DND-41 (cell line): Measurements from ENCODE around the gene TEX44.
A peak's percentile ranks its signal among the peaks of the same experiment; 100 is the strongest.

Experiments used
- ATAC-seq: fragments of 200-7000 bp; cut with Tn5 transposase; 3 replicates; pipeline ENCODE4 v1.9.1; 2021; ENCODE audit warnings: low read depth; ENCODE audit not compliant: insufficient read depth
- DNase-seq: peaks from one replicate; pipeline ENCODE4 v3.0.0-alpha.2; 2020
- H2AFZ ChIP-seq: 2 replicates; pipeline ENCODE4 v1.6.0; 2012; ENCODE audit warnings: low read depth, low read length
- H3K27ac ChIP-seq: 2 replicates; pipeline ENCODE4 v1.5.1; 2012; ENCODE audit warnings: low read length, inconsistent platforms
- H3K27me3 ChIP-seq: fragments of 200-600 bp; sonication (generic); 2 replicates; pipeline ENCODE4 v1.6.0; 2012; ENCODE audit warnings: low read length, mild to moderate bottlenecking, inconsistent platforms; ENCODE audit not compliant: insufficient read depth, poor library complexity
- H3K36me3 ChIP-seq: 2 replicates; pipeline ENCODE4 v1.5.1; 2012; ENCODE audit warnings: low read length, inconsistent platforms; ENCODE audit not compliant: insufficient read depth
- H3K4me1 ChIP-seq: 2 replicates; pipeline ENCODE4 v1.5.1; 2012; ENCODE audit warnings: mild to moderate bottlenecking, low read length; ENCODE audit not compliant: insufficient read depth
- H3K4me2 ChIP-seq: 2 replicates; pipeline ENCODE4 v1.6.0; 2012; ENCODE audit warnings: mild to moderate bottlenecking, moderate library complexity, low read length, inconsistent platforms; ENCODE audit not compliant: insufficient read depth
- H3K4me3 ChIP-seq, 2 experiments: fragments of 200-600 bp in 1 of 2; shearing (Covaris generic) in 1 of 2; 2 replicates each; pipeline ENCODE4 v1.5.1; 2012 to 2016; ENCODE audit warnings: inconsistent platforms in 2 of 2, low read length in 2 of 2, mild to moderate bottlenecking in 2 of 2, low read depth in 1 of 2, moderate library complexity in 1 of 2
- H3K79me2 ChIP-seq: 2 replicates; pipeline ENCODE4 v1.6.0; 2012; ENCODE audit warnings: low read length, inconsistent platforms; ENCODE audit not compliant: insufficient read depth
- H3K9ac ChIP-seq: 2 replicates; pipeline ENCODE4 v1.6.0; 2012; ENCODE audit warnings: low read depth, mild to moderate bottlenecking, inconsistent platforms, low read length, moderate library complexity
- H3K9me3 ChIP-seq: 2 replicates; pipeline ENCODE4 v1.5.1; 2012; ENCODE audit warnings: low read length, moderate library complexity, mild to moderate bottlenecking, inconsistent platforms; ENCODE audit not compliant: insufficient read depth, severe bottlenecking
- H4K20me1 ChIP-seq: 2 replicates; pipeline ENCODE4 v1.6.0; 2012; ENCODE audit warnings: low read length; ENCODE audit not compliant: insufficient read depth
- CTCF ChIP-seq: IDR thresholded peaks from 2 replicates; pipeline ENCODE4 v1.5.1; 2012; ENCODE audit warnings: borderline replicate concordance, low read length, moderate library complexity, mild to moderate bottlenecking; ENCODE audit not compliant: poor library complexity, severe bottlenecking; ENCODE audit errors: extremely low read depth
- EZH2 ChIP-seq: IDR thresholded peaks from 3 replicates; pipeline ENCODE4 v1.6.1; 2012; ENCODE audit warnings: borderline replicate concordance, low read depth, mild to moderate bottlenecking, moderate library complexity, low read length, inconsistent platforms; ENCODE audit not compliant: severe bottlenecking

Gene TEX44

GRCh38 chr2:231621051-231621879 lies 28.6 kb downstream of the TEX44 start:
- Histone ChIP-seq H3K4me1 (peaks cover 22% of the 10 kb centered on the region), H3K36me3 (no peaks in the 10 kb centered on the region), H3K27ac (no peak overlapping the region), H2AFZ (no peak overlapping the region; the same call in 1 of the 2 replicates), H3K79me2 (no peaks in the 10 kb centered on the region), H4K20me1 (no peaks in the 10 kb centered on the region), H3K27me3 (no peaks in the 10 kb centered on the region), H3K4me2 (no peak overlapping the region), H3K4me3 (no peak overlapping the region), H3K9me3 (no peaks in the 10 kb centered on the region), H3K9ac (no peak overlapping the region)
- TF ChIP-seq EZH2 = no peak
- TF ChIP-seq CTCF = no peak
- ATAC-seq = peak; percentile 48; the same call in 1 of the 3 replicates
- no peak for DNase-seq

- Histone ChIP-seq H3K9me3 (no peaks in the 10 kb centered on the region), H3K4me1 (peaks cover 10% of the 10 kb centered on the region), H4K20me1 (no peaks in the 10 kb centered on the region), H3K4me2 (no peak overlapping the region), H3K27ac (no peak overlapping the region), H3K79me2 (no peaks in the 10 kb centered on the region), H3K36me3 (no peaks in the 10 kb centered on the region), H3K4me3 (no peak overlapping the region), H3K27me3 (no peaks in the 10 kb centered on the region), H3K9ac (no peak overlapping the region), H2AFZ (no peak overlapping the region)
- TF ChIP-seq EZH2 = no peak
- TF ChIP-seq CTCF = no peak
- ATAC-seq (no peak), DNase-seq (no peak)
Observed at GRCh38 chr2:231622963-231623362, 30.3 kb downstream of the TEX44 start.

GRCh38 chr2:231626449-231626848 lies 33.8 kb downstream of the TEX44 start:
- Histone ChIP-seq H3K9me3 (no peaks in the 10 kb centered on the region), H2AFZ (no peak overlapping the region), H3K4me3 (no peak overlapping the region), H3K27ac (no peak overlapping the region), H3K27me3 (no peaks in the 10 kb centered on the region), H3K36me3 (no peaks in the 10 kb centered on the region), H3K4me1 (peaks cover 10% of the 10 kb centered on the region), H3K4me2 (no peak overlapping the region), H3K79me2 (no peaks in the 10 kb centered on the region), H3K9ac (no peak overlapping the region), H4K20me1 (no peaks in the 10 kb centered on the region)
- DNase-seq = no peak
- TF ChIP-seq EZH2 (no peak), CTCF (no peak)
- ATAC-seq = no peak
